ENCODE data around the gene C19orf44.
"Not testable (repeated sequence)": the region's sequence is repeated elsewhere in the genome, so short reads cannot be mapped to it uniquely, and the experiment has no call there.

The C19orf44 gene

DNA sequence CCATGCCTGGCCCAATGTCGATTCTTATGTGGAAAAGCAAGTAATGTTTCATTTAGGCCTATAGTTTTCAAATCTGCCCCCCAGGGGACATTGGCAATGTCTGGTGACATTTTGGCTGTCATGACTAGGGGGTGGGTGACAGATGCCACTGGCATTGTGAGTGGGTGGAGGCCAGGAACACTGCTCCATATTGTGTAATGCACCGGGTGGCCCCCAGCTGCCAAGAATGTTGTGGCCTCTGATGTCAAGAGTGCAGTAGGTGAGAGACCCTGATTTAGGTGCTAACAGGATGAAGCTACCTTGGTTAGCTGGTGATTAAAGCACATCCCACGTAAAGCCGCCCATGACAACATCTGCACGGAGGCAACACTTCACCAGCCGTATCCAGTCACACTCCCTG lies 10.8 kb downstream of the C19orf44 start:
- no peaks in the 10 kb centered on the region for H4K20me1 ChIP-seq (ENCODE audit: control insufficient read depth, insufficient read depth, low read depth, low read length)
- H3K4me3 ChIP-seq (ENCODE audit: low read length), result no peak overlapping the region
- H3K27me3 ChIP-seq (ENCODE audit: control insufficient read depth, low read length), result no peaks in the 10 kb centered on the region
- TF ChIP-seq EZH2phosphoT487 (IDR thresholded peaks at IDR 0.05; ENCODE audit: borderline replicate concordance, low read length), result no peak
- TF ChIP-seq, protein P1, sequence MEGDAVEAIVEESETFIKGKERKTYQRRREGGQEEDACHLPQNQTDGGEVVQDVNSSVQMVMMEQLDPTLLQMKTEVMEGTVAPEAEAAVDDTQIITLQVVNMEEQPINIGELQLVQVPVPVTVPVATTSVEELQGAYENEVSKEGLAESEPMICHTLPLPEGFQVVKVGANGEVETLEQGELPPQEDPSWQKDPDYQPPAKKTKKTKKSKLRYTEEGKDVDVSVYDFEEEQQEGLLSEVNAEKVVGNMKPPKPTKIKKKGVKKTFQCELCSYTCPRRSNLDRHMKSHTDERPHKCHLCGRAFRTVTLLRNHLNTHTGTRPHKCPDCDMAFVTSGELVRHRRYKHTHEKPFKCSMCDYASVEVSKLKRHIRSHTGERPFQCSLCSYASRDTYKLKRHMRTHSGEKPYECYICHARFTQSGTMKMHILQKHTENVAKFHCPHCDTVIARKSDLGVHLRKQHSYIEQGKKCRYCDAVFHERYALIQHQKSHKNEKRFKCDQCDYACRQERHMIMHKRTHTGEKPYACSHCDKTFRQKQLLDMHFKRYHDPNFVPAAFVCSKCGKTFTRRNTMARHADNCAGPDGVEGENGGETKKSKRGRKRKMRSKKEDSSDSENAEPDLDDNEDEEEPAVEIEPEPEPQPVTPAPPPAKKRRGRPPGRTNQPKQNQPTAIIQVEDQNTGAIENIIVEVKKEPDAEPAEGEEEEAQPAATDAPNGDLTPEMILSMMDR (IDR thresholded peaks at IDR 0.05; ENCODE audit: low read depth, low read length, poor library complexity, severe bottlenecking), result no peak
- H3K9me2 ChIP-seq (replicated peaks; ENCODE audit: control insufficient read depth, low read length), result no peaks in the 10 kb centered on the region
- H3K79me2 ChIP-seq (ENCODE audit: control insufficient read depth, low read length), result 0 out of 2 replicates have a peak, but pooled peaks cover 3% of the 10 kb centered on the region
- H3K4me2 ChIP-seq (ENCODE audit: low read length), result no peak overlapping the region
- no peaks in the 10 kb centered on the region for H3K4me1 ChIP-seq (ENCODE audit: control insufficient read depth, low read length)
- H3F3A ChIP-seq (ENCODE audit: control insufficient read depth, insufficient read depth), result no peaks in the 10 kb centered on the region
- H3K27ac ChIP-seq (ENCODE audit: low read depth, low read length), result no peak overlapping the region
- peaks cover 42% of the 10 kb centered on the region for H3K36me3 ChIP-seq (ENCODE audit: control insufficient read depth, low read length)
- H3K9me3 ChIP-seq (ENCODE audit: control insufficient read depth, insufficient read depth, low read length), result no peaks in the 10 kb centered on the region

DNA sequence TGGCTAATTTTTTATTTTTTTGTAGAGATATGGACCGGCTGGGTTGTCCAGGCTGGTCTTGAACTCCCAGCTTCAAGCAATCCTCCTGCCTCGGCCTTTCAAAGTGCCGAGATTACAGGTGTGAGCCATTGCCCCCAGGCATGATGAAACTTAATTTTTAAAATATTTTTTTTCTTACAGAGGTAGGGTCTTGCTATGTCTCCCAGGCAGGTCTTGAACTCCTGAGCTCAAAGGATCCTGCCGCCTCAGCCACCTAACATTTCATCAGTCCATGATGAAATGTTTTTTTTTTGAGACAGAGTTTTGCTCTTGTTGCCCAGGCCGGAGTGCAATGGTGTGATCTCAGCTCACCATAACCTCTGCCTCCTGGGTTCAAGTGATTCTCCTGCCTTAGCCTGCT lies 12.4 kb downstream of the C19orf44 start:
- H3F3A ChIP-seq (ENCODE audit: control insufficient read depth, insufficient read depth), result no peaks in the 10 kb centered on the region
- no peaks in the 10 kb centered on the region for H3K9me3 ChIP-seq (ENCODE audit: control insufficient read depth, insufficient read depth, low read length)
- no peaks in the 10 kb centered on the region for H3K27me3 ChIP-seq (ENCODE audit: control insufficient read depth, low read length)
- no peak overlapping the region for H3K4me2 ChIP-seq (ENCODE audit: low read length)
- H3K36me3 ChIP-seq (ENCODE audit: control insufficient read depth, low read length), result peaks cover 39% of the 10 kb centered on the region
- no peaks in the 10 kb centered on the region for H3K4me1 ChIP-seq (ENCODE audit: control insufficient read depth, low read length)
- no peak overlapping the region for H3K4me3 ChIP-seq (ENCODE audit: low read length)
- no peaks in the 10 kb centered on the region for H4K20me1 ChIP-seq (ENCODE audit: control insufficient read depth, insufficient read depth, low read depth, low read length)
- no peak overlapping the region for H3K27ac ChIP-seq (ENCODE audit: low read depth, low read length)
- TF ChIP-seq, protein P1 (IDR thresholded peaks at IDR 0.05; ENCODE audit: low read depth, low read length, poor library complexity, severe bottlenecking), result no peak
- no peak for TF ChIP-seq EZH2phosphoT487 (IDR thresholded peaks at IDR 0.05; ENCODE audit: borderline replicate concordance, low read length)
- no peaks in the 10 kb centered on the region for H3K79me2 ChIP-seq (ENCODE audit: control insufficient read depth, low read length)
- H3K9me2 ChIP-seq (replicated peaks; ENCODE audit: control insufficient read depth, low read length), result no peaks in the 10 kb centered on the region

DNA sequence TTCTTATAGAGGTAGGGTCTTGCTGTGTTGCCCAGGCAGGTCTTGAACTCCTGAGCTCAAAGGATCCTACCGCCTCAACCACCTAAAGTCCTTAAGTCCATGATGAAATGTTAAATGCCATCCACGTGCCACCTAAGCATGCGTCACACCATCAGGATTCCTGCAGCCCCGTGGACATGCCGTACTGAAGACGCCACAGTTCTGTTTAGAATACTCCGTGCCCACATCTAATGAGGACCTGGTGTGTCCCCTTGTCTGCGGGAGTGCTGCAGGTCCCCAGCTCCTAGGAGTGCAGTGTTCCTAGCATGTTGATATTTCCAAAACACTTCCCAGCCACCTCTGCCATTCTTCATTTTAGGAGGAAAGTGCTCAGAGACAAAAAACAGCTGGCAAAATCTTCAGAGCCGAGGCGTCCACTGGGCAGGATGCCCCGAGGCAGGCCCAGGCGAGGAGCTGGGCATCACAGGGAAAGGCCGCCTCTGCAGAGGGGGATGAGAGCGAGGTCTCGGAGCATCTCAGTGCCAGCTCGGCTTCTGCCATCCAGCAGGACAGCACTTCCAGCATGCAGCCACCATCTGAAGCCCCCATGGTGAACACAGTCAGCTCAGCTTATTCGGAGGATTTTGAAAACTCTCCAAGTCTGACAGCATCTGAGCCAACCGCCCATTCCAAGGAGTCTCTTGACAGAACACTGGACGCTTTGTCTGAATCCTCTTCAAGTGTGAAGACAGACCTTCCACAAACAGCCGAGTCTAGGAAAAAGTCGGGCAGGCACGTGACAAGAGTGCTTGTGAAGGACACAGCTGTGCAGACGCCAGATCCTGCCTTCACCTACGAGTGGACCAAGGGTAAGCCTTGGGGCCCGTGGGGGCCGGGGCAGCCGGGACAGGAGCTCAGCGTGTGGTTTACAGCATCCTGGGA lies 13.2 kb downstream of the C19orf44 start:
- H3K9me2 ChIP-seq (replicated peaks; ENCODE audit: control insufficient read depth, low read length), result no peaks in the 10 kb centered on the region
- no peaks in the 10 kb centered on the region for H3K27me3 ChIP-seq (ENCODE audit: control insufficient read depth, low read length)
- H4K20me1 ChIP-seq (ENCODE audit: control insufficient read depth, insufficient read depth, low read depth, low read length), result no peaks in the 10 kb centered on the region
- TF ChIP-seq, protein P1 (IDR thresholded peaks at IDR 0.05; ENCODE audit: low read depth, low read length, poor library complexity, severe bottlenecking), result no peak
- TF ChIP-seq EZH2phosphoT487 (IDR thresholded peaks at IDR 0.05; ENCODE audit: borderline replicate concordance, low read length), result no peak
- H3K36me3 ChIP-seq (ENCODE audit: control insufficient read depth, low read length), result peaks cover 33% of the 10 kb centered on the region
- no peaks in the 10 kb centered on the region for H3K9me3 ChIP-seq (ENCODE audit: control insufficient read depth, insufficient read depth, low read length)
- H3F3A ChIP-seq (ENCODE audit: control insufficient read depth, insufficient read depth), result no peaks in the 10 kb centered on the region
- H3K79me2 ChIP-seq (ENCODE audit: control insufficient read depth, low read length), result no peaks in the 10 kb centered on the region
- no peaks in the 10 kb centered on the region for H3K4me1 ChIP-seq (ENCODE audit: control insufficient read depth, low read length)
- no peak overlapping the region for H3K27ac ChIP-seq (ENCODE audit: low read depth, low read length)
- H3K4me2 ChIP-seq (ENCODE audit: low read length), result no peak overlapping the region
- no peak overlapping the region for H3K4me3 ChIP-seq (ENCODE audit: low read length)

DNA sequence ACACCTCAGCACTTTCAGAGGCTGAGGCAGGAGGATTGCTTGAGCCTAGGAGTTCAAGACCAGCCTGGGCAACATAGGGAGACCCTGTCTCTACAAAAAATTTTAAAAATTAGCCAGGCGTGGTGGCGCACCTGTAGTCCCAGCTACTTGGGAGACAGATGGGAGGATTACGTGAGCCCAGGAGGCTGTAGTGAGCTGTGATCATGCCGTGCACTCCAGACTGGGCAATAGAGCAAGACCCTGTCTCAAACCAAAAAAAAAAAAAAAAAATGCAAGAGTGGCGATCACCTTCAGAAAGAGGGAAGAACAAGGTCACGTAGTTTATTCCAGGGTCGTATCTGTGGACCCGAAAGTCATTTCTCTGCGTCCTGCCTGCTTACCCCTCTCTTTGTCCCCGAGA lies 16.4 kb downstream of the C19orf44 start:
- not testable (repeated sequence) for H3K4me2 ChIP-seq (ENCODE audit: low read length); H3K4me3 ChIP-seq (ENCODE audit: low read length); H3K27me3 ChIP-seq (ENCODE audit: control insufficient read depth, low read length); H3K27ac ChIP-seq (ENCODE audit: low read depth, low read length); H3K9me2 ChIP-seq (replicated peaks; ENCODE audit: control insufficient read depth, low read length); H4K20me1 ChIP-seq (ENCODE audit: control insufficient read depth, insufficient read depth, low read depth, low read length); H3K9me3 ChIP-seq (ENCODE audit: control insufficient read depth, insufficient read depth, low read length); H3K4me1 ChIP-seq (ENCODE audit: control insufficient read depth, low read length); H3F3A ChIP-seq (ENCODE audit: control insufficient read depth, insufficient read depth); H3K79me2 ChIP-seq (ENCODE audit: control insufficient read depth, low read length)
- peaks cover 47% of the 10 kb centered on the region for H3K36me3 ChIP-seq (ENCODE audit: control insufficient read depth, low read length)

All from DOHH2 (cell line).